Ascending aorta (tissue), 2 donors: Measurements from ENCODE around the gene RFX2. TPM values are rescaled to one million over a fixed set of nuclear protein-coding genes. Genes with fewer than 3 reads are reported as not detected.

Experiments
- DNase-seq, 2 donors: peaks; one replicate each; pipeline ENCODE4 v3.0.0-alpha.2; 2019; ENCODE audit warnings: low spot score in 2 of 2
- H3K27ac ChIP-seq, 2 donors: fragments of 200-600 bp; sonication (generic); one replicate each; pipeline ENCODE4 v1.5.1; 2016 to 2017; ENCODE audit warnings: mild to moderate bottlenecking in 1 of 2
- H3K27me3 ChIP-seq: fragments of 200-600 bp; sonication (generic); one replicate; pipeline ENCODE4 v1.5.1; 2017
- H3K36me3 ChIP-seq, 2 donors: fragments of 200-600 bp; sonication (generic); one replicate each; pipeline ENCODE4 v1.5.1; 2016
- H3K4me1 ChIP-seq, 2 donors: fragments of 200-600 bp; sonication (generic); one replicate each; pipeline ENCODE4 v1.5.1; 2016 to 2017; ENCODE audit warnings: mild to moderate bottlenecking in 1 of 2
- H3K4me3 ChIP-seq, 2 donors: fragments of 200-600 bp; sonication (generic); one replicate each; pipeline ENCODE4 v1.5.1; 2016 to 2017; ENCODE audit warnings: mild to moderate bottlenecking in 1 of 2
- H3K9me3 ChIP-seq, 2 donors: fragments of 200-600 bp; sonication (generic); one replicate each; pipeline ENCODE4 v1.5.1; 2016
- CTCF ChIP-seq, 3 experiments: fragments of 200-600 bp in 2 of 3; fragments of 450-650 bp in 1 of 3; sonication (generic) in 2 of 3; IDR thresholded peaks; one replicate each; pipeline ENCODE4 v1.5.1; 2016 to 2019; ENCODE audit warnings: antibody characterized with exemption in 3 of 3, mild to moderate bottlenecking in 1 of 3, moderate library complexity in 1 of 3
- intact Hi-C: fragments of 100-400 bp; cut with DNase I; formaldehyde crosslinking; loops from one replicate; pipeline ENCODE4 v1.15.1; 2023
- total RNA-seq: library from RNA; depleted of rRNA; stranded (reverse); fragments of >200 nt; gene quantifications from one replicate; pipeline ENCODE4 v1.1.0, GENCODE V29; 2016

The RFX2 gene
- total RNA-seq, 1 donor from 2014 or later: 107 TPM

- Histone ChIP-seq H3K9me3 (no peaks in the 10 kb centered on the region), H3K4me3 (no peak overlapping the region), H3K4me1 (peaks cover 6 to 44% of the 10 kb centered on the region in 2 donors), H3K27me3 (no peaks in the 10 kb centered on the region), H3K27ac (peak overlapping the region; percentile 5 to 43), H3K36me3 (no peaks in the 10 kb centered on the region)
- intact Hi-C loops: no loop called here
- TF ChIP-seq CTCF (IDR thresholded peaks at IDR 0.05): no peak
- DNase-seq: no peak
These were observed 150.0 kb downstream of the RFX2 start for GRCh38 chr19:5960005-5961001.

GRCh38 chr19:5959260-5960004, 150.9 kb downstream of the RFX2 start:
- no peak for TF ChIP-seq CTCF (IDR thresholded peaks at IDR 0.05)
- Histone ChIP-seq H3K27ac (peak overlapping the region in 1 of 2 donors; percentile 43), H3K27me3 (no peaks in the 10 kb centered on the region), H3K4me3 (no peak overlapping the region), H3K9me3 (no peaks in the 10 kb centered on the region), H3K36me3 (no peaks in the 10 kb centered on the region), H3K4me1 (peaks cover 10 to 52% of the 10 kb centered on the region in 2 donors)
- intact Hi-C loops: no loop called here
- DNase-seq: no peak

- no peaks in the 10 kb centered on the region for H3K36me3 ChIP-seq
- H3K4me1 ChIP-seq: peaks cover 12 to 58% of the 10 kb centered on the region in 2 donors
- DNase-seq: no peak
- H3K27me3 ChIP-seq: no peaks in the 10 kb centered on the region
- H3K27ac ChIP-seq: no peak overlapping the region
- H3K9me3 ChIP-seq: no peaks in the 10 kb centered on the region
- H3K4me3 ChIP-seq: no peak overlapping the region
- intact Hi-C loops: no loop called here
- TF ChIP-seq CTCF (IDR thresholded peaks at IDR 0.05): no peak
These were observed 151.5 kb downstream of the RFX2 start for GRCh38 chr19:5958851-5959122.

GRCh38 chr19:5958074-5958850, 152.0 kb downstream of the RFX2 start:
- Histone ChIP-seq H3K4me3 (no peak overlapping the region), H3K27me3 (no peaks in the 10 kb centered on the region), H3K9me3 (no peaks in the 10 kb centered on the region), H3K36me3 (no peaks in the 10 kb centered on the region), H3K4me1 (peaks cover 16 to 63% of the 10 kb centered on the region in 2 donors), H3K27ac (no peak overlapping the region)
- DNase-seq: no peak
- TF ChIP-seq CTCF (IDR thresholded peaks at IDR 0.05): no peak
- intact Hi-C loops: no loop called here

- H3K9me3 ChIP-seq: no peaks in the 10 kb centered on the region
- no peaks in the 10 kb centered on the region for H3K36me3 ChIP-seq
- TF ChIP-seq CTCF (IDR thresholded peaks at IDR 0.05): no peak
- intact Hi-C loops: no loop called here
- no peak for DNase-seq
- peaks cover 23 to 64% of the 10 kb centered on the region in 2 donors for H3K4me1 ChIP-seq
- no peak overlapping the region for H3K27ac ChIP-seq
- no peaks in the 10 kb centered on the region for H3K27me3 ChIP-seq
- no peak overlapping the region for H3K4me3 ChIP-seq
These were observed 153.1 kb downstream of the RFX2 start for GRCh38 chr19:5957170-5957569.
